CD4-positive, alpha-beta memory T cell (primary cell): ENCODE results near the gene SCN1A. TPM values are rescaled to one million over a fixed set of nuclear protein-coding genes. Genes with fewer than 3 reads are reported as not detected.
A peak's percentile ranks its signal among the peaks of the same experiment; 100 is the strongest.
"Not testable (repeated sequence)": the region's sequence is repeated elsewhere in the genome, so short reads cannot be mapped to it uniquely, and the experiment has no call there.

Experiments
- CTCF ChIA-PET: fragments of 350-600 bp; sonication (Branson Sonifier 250); formaldehyde crosslinking; loops from one replicate; lab custom pipeline; 2021; ENCODE audit warnings: inconsistent platforms; ENCODE audit not compliant: partially characterized antibody; lab: Charles Lee
- POLR2A ChIA-PET: fragments of 350-600 bp; sonication (Branson Sonifier 250); formaldehyde crosslinking; loops from one replicate; lab custom pipeline; 2021; ENCODE audit not compliant: partially characterized antibody; lab: Charles Lee
- DNase-seq, 5 donors: peaks; one replicate each; pipeline versions ENCODE4 v3.0.0 to v3.0.0-alpha.2; 2020 to 2022; ENCODE audit warnings: mixed read lengths in 1 of 5
- H3K27ac ChIP-seq: one replicate; pipeline ENCODE4 v1.7.0; 2013; ENCODE audit warnings: low read depth, low read length
- H3K27me3 ChIP-seq: 2 replicates; pipeline ENCODE4 v1.7.0; 2013; ENCODE audit warnings: mild to moderate bottlenecking, low read length, moderate library complexity; ENCODE audit not compliant: insufficient read depth
- H3K36me3 ChIP-seq: 2 replicates; pipeline ENCODE4 v1.7.0; 2013; ENCODE audit warnings: mild to moderate bottlenecking, low read length, moderate library complexity; ENCODE audit not compliant: insufficient read depth
- H3K4me1 ChIP-seq: 2 replicates; pipeline ENCODE4 v1.7.0; 2013; ENCODE audit warnings: mild to moderate bottlenecking, low read length, moderate library complexity; ENCODE audit not compliant: insufficient read depth
- H3K4me3 ChIP-seq, 2 donors: one replicate each; pipeline ENCODE4 v1.7.0; 2013; ENCODE audit warnings: low read length in 2 of 2, mild to moderate bottlenecking in 1 of 2
- H3K9me3 ChIP-seq, 2 donors: one replicate each; pipeline ENCODE4 v1.7.0; 2013; ENCODE audit warnings: low read length in 2 of 2, control low read depth in 1 of 2; ENCODE audit not compliant: control insufficient read depth in 1 of 2
- H3K27ac Mint-ChIP-seq, 7 donors: one replicate each; pipeline ENCODE4 v1.8.0; 2020 to 2021; ENCODE audit warnings: mixed read lengths in 7 of 7, mild to moderate bottlenecking in 6 of 7, inconsistent platforms in 3 of 7, moderate library complexity in 3 of 7
- H3K27me3 Mint-ChIP-seq, 2 donors: one replicate each; pipeline ENCODE4 v1.8.0; 2020 to 2021; ENCODE audit warnings: mixed read lengths in 2 of 2
- H3K36me3 Mint-ChIP-seq, 2 donors: one replicate each; pipeline ENCODE4 v1.8.0; 2020 to 2021; ENCODE audit warnings: mixed read lengths in 2 of 2, inconsistent platforms in 1 of 2, mild to moderate bottlenecking in 1 of 2
- H3K4me1 Mint-ChIP-seq, 4 donors: one replicate each; pipeline ENCODE4 v1.8.0; 2020 to 2021; ENCODE audit warnings: mixed read lengths in 4 of 4, mild to moderate bottlenecking in 1 of 4
- H3K4me3 Mint-ChIP-seq, 8 donors: one replicate each; pipeline ENCODE4 v1.8.0; 2020 to 2021; ENCODE audit warnings: mixed read lengths in 8 of 8, mild to moderate bottlenecking in 7 of 8, moderate library complexity in 6 of 8, inconsistent platforms in 3 of 8
- H3K9me3 Mint-ChIP-seq, 8 donors: one replicate each; pipeline ENCODE4 v1.8.0; 2020 to 2021; ENCODE audit warnings: mixed read lengths in 8 of 8, mild to moderate bottlenecking in 5 of 8, inconsistent platforms in 3 of 8, moderate library complexity in 1 of 8
- intact Hi-C: fragments of 100-400 bp; cut with micrococcal nuclease; formaldehyde crosslinking; loops from one replicate; pipeline ENCODE4 v1.15.1; 2023
- polyA plus RNA-seq, 2 donors: library from polyadenylated mRNA; unstranded; fragments of 300-500 nt; fragmentation: Illumina TruSeq; gene quantifications; one replicate each; pipeline ENCODE4 v1.2.3, GENCODE V29; 2021
- total RNA-seq, 2 experiments: library from RNA; stranded (reverse); gene quantifications; one replicate each; pipeline ENCODE4 v1.2.3, GENCODE V29; 2021

Gene SCN1A
- total and polyA plus RNA-seq, 4 experiments from 2014 or later = not detected

DNA sequence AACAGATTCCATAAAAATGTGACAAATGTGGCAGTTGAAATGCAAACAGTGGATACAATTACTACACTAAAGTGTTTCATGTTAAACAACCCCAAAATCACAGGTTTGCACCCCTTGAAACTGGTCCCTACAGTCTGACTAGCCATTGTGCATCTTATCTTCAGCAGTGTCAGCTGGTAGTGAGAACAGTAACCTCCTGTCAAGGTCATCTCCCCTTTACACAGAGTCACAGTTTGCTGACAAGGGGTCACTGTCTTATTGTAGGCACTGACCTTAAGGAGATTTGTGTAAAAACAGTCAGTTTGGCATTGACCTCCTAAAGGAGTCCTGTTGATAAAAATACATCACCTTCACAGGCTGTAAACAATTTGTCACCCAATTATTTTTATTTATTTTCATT, 137.0 kb downstream of the SCN1A start:
- Mint-ChIP-seq H3K27ac (no peak overlapping the region), H3K9me3 (peaks cover 0 to 2% (median 0%) of the 10 kb centered on the region in 8 donors), H3K4me3 (no peak overlapping the region), H3K4me1 (no peaks in the 10 kb centered on the region), H3K27me3 (peaks cover 6 to 8% of the 10 kb centered on the region in 2 donors), H3K36me3 (no peaks in the 10 kb centered on the region)
- ChIA-PET CTCF (interaction anchor here (0.8 kb wide), 1 partner anchor 25 kb away, joined by 3 read pairs; no protein-coding TSS in a partner anchor), POLR2A (no interaction called here)
- intact Hi-C loops = no loop called here
- Histone ChIP-seq H3K9me3 (no peaks in the 10 kb centered on the region), H3K36me3 (no peaks in the 10 kb centered on the region), H3K27ac (no peak overlapping the region), H3K4me1 (no peaks in the 10 kb centered on the region), H3K27me3 (no peaks in the 10 kb centered on the region), H3K4me3 (no peak overlapping the region)
- no peak for DNase-seq

GRCh38 chr2:165989851-165990250, 138.0 kb downstream of the SCN1A start:
- Histone ChIP-seq H3K27me3 (no peaks in the 10 kb centered on the region), H3K4me1 (no peaks in the 10 kb centered on the region), H3K27ac (no peak overlapping the region), H3K9me3 (no peaks in the 10 kb centered on the region), H3K4me3 (no peak overlapping the region), H3K36me3 (no peaks in the 10 kb centered on the region)
- Mint-ChIP-seq H3K27me3 (peaks cover 8% of the 10 kb centered on the region in 2 donors), H3K4me3 (no peak overlapping the region), H3K27ac (no peak overlapping the region), H3K36me3 (no peaks in the 10 kb centered on the region), H3K9me3 (peaks cover 0 to 2% (median 0%) of the 10 kb centered on the region in 8 donors), H3K4me1 (no peaks in the 10 kb centered on the region)
- CTCF ChIA-PET = no interaction called here
- DNase-seq = no peak
- POLR2A ChIA-PET = no interaction called here
- intact Hi-C loops = no loop called here

DNA sequence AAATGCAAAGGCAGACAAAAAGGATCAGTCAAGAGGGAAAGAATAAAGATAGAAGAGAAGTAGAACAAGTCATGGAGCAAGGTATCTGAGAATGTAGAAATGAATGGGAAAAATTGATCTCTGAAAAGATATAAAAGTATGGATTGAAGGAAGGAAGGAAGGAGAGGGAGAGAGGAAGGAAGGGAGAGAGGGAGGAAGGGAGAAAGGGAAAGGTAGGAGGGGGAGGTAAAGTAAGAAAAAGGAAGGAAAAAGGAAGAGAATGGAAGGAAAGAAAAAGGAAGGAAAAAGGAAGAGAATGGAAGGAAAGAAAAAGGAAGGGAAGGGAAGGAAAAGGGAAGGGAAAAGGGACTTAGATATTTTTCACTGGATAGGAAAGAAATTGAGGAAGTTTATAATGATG, 142.7 kb downstream of the SCN1A start:
- CTCF ChIA-PET = no interaction called here
- Histone ChIP-seq H3K9me3 (no peaks in the 10 kb centered on the region), H3K36me3 (no peaks in the 10 kb centered on the region), H3K27me3 (no peaks in the 10 kb centered on the region), H3K4me1 (no peaks in the 10 kb centered on the region), H3K4me3 (no peak overlapping the region), H3K27ac (no peak overlapping the region)
- POLR2A ChIA-PET = no interaction called here
- peak overlapping the region in 1 of 7 donors; percentile 33 for H3K27ac Mint-ChIP-seq
- H3K9me3 Mint-ChIP-seq = peaks cover 0 to 5% (median 0%) of the 10 kb centered on the region in 8 donors
- intact Hi-C loops = no loop called here
- H3K4me1 Mint-ChIP-seq = no peaks in the 10 kb centered on the region
- DNase-seq = no peak
- peaks cover 9 to 16% of the 10 kb centered on the region in 2 donors for H3K27me3 Mint-ChIP-seq
- H3K36me3 Mint-ChIP-seq = no peaks in the 10 kb centered on the region
- H3K4me3 Mint-ChIP-seq = no peak overlapping the region

- DNase-seq, H3K4me1 ChIP-seq, H3K4me3 ChIP-seq, H3K4me1 Mint-ChIP-seq, H3K4me3 Mint-ChIP-seq, H3K9me3 ChIP-seq, H3K27me3 ChIP-seq, H3K9me3 Mint-ChIP-seq, H3K27ac ChIP-seq, H3K27ac Mint-ChIP-seq, POLR2A ChIA-PET, H3K36me3 Mint-ChIP-seq, H3K36me3 ChIP-seq, intact Hi-C loops: not testable (repeated sequence)
- CTCF ChIA-PET = interaction anchor here (0.9 kb wide), 1 partner anchor 18 kb away, joined by 3 read pairs; no protein-coding TSS in a partner anchor
- peaks cover 16 to 17% of the 10 kb centered on the region in 2 donors for H3K27me3 Mint-ChIP-seq
Observed at GRCh38 chr2:165972161-165972560, 155.7 kb downstream of the SCN1A start.

DNA sequence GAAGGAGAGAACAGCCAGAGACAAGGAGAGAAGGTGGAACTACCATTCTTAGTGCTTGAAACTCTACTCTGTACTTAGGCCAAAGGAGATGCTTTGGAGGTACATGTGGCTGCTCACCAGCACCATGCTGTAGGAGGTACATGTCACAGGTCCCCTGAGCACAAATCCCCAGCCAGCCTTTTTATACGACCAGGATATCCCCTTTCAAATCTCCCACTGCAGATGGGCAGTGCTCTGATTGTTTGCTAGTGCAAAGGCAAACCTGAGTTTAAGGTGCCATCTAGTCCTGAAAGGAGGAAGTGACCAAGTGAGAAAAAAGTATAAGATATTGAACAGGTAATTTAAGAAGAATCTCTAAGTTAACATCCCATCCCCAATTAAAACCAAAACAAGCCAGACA, 157.2 kb downstream of the SCN1A start:
- H3K27me3 Mint-ChIP-seq = peaks cover 19 to 20% of the 10 kb centered on the region in 2 donors
- DNase-seq = no peak
- no peaks in the 10 kb centered on the region for H3K4me1 ChIP-seq
- no peak overlapping the region for H3K27ac ChIP-seq
- H3K27ac Mint-ChIP-seq = no peak overlapping the region
- no peaks in the 10 kb centered on the region for H3K36me3 ChIP-seq
- H3K4me3 Mint-ChIP-seq = no peak overlapping the region
- no peaks in the 10 kb centered on the region for H3K36me3 Mint-ChIP-seq
- H3K27me3 ChIP-seq = no peaks in the 10 kb centered on the region
- POLR2A ChIA-PET = no interaction called here
- intact Hi-C loops = no loop called here
- H3K9me3 Mint-ChIP-seq = peaks cover 0 to 4% (median 0%) of the 10 kb centered on the region in 8 donors
- no peak overlapping the region for H3K4me3 ChIP-seq
- H3K4me1 Mint-ChIP-seq = no peaks in the 10 kb centered on the region
- CTCF ChIA-PET = no interaction called here
- H3K9me3 ChIP-seq = no peaks in the 10 kb centered on the region

DNA sequence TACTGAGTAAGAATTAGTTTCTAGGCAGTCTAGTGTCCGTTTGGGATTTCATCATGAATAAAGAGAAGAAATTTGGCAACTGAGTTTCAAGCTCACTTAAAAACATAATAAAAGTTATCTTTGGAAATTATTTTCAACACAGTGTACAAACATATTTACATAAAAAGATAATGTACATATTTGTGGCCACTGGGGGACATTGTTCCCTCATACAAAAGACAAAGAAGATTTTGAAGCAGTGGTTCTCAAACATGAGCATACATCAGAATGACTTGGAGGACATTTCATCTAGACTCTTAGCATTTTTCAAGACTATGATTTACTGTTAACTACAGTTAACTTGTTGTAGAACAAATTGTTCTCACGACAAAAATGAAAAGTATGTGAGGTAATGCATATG, 158.6 kb downstream of the SCN1A start:
- Histone ChIP-seq H3K36me3 (no peaks in the 10 kb centered on the region), H3K27me3 (no peaks in the 10 kb centered on the region), H3K27ac (no peak overlapping the region), H3K4me1 (no peaks in the 10 kb centered on the region), H3K4me3 (no peak overlapping the region), H3K9me3 (no peaks in the 10 kb centered on the region)
- no peak for DNase-seq
- intact Hi-C loops = no loop called here
- Mint-ChIP-seq H3K27ac (no peak overlapping the region), H3K27me3 (peaks cover 16 to 20% of the 10 kb centered on the region in 2 donors), H3K36me3 (no peaks in the 10 kb centered on the region), H3K9me3 (peaks cover 0 to 2% (median 0%) of the 10 kb centered on the region in 8 donors), H3K4me1 (no peaks in the 10 kb centered on the region), H3K4me3 (no peak overlapping the region)
- CTCF ChIA-PET = no interaction called here
- POLR2A ChIA-PET = no interaction called here

DNA sequence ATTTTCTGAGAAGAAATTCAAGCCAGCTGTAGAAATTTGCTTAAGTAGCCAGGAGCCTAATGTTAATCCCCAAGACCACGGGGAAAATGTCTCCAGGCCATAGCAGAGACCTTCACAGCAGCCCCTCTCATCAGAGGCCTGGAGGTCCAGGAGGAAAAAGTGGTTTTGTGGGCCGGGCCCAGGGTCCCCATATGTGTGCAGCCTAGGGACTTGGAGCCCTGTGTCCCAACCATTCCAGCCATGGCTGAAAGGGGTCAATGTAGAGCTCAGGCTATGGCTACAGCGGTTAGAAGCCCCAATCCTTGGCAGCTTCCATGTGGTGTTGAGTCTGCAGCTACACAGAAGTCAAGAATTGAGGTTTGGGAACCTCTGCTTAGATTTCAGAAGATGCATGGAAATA, 160.1 kb downstream of the SCN1A start:
- H3K36me3 Mint-ChIP-seq = no peaks in the 10 kb centered on the region
- no peak overlapping the region for H3K27ac Mint-ChIP-seq
- H3K4me3 ChIP-seq = no peak overlapping the region
- no peak overlapping the region for H3K4me3 Mint-ChIP-seq
- peaks cover 0 to 2% (median 0%) of the 10 kb centered on the region in 8 donors for H3K9me3 Mint-ChIP-seq
- H3K36me3 ChIP-seq = no peaks in the 10 kb centered on the region
- H3K27me3 Mint-ChIP-seq = peaks cover 12 to 13% of the 10 kb centered on the region in 2 donors
- no peak overlapping the region for H3K27ac ChIP-seq
- DNase-seq = no peak
- H3K27me3 ChIP-seq = no peaks in the 10 kb centered on the region
- ChIA-PET CTCF (interaction anchor here (1.0 kb wide), 1 partner anchor 44 kb away, joined by 6 read pairs; no protein-coding TSS in a partner anchor), POLR2A (no interaction called here)
- H3K9me3 ChIP-seq = no peaks in the 10 kb centered on the region
- H3K4me1 ChIP-seq = no peaks in the 10 kb centered on the region
- intact Hi-C loops = no loop called here
- no peaks in the 10 kb centered on the region for H3K4me1 Mint-ChIP-seq

DNA sequence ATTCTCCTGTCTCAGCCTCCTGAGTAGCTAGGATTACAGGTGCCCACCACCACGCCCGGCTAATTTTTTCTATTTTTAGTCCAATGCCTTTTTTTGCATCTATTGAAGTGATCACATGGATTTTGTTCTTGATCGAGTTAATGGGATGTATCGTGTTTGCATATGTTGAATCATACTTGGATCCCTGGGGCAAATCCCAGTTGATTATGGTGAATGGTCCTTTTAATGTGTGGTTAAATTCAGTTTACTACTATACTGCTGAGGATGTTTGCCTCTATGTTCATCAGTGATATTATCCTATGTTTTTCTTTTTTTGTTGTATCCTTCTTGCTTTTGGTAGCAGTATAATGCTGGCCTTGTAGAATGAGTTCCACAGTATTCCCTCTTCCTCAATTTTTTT, 166.0 kb downstream of the SCN1A start:
- ChIA-PET CTCF (no interaction called here), POLR2A (no interaction called here)
- Mint-ChIP-seq H3K4me3 (no peak overlapping the region), H3K4me1 (peaks cover 0 to 4% (median 1%) of the 10 kb centered on the region in 4 donors), H3K36me3 (no peaks in the 10 kb centered on the region), H3K9me3 (no peaks in the 10 kb centered on the region), H3K27me3 (peaks cover 1 to 2% of the 10 kb centered on the region in 2 donors), H3K27ac (no peak overlapping the region)
- H3K4me1 ChIP-seq = no peaks in the 10 kb centered on the region
- DNase-seq = no peak
- no peak overlapping the region for H3K27ac ChIP-seq
- no peaks in the 10 kb centered on the region for H3K27me3 ChIP-seq
- intact Hi-C loops = no loop called here
- no peak overlapping the region for H3K4me3 ChIP-seq
- H3K9me3 ChIP-seq = no peaks in the 10 kb centered on the region
- no peaks in the 10 kb centered on the region for H3K36me3 ChIP-seq
